HepG2 (cell line): ENCODE results near the gene ELP2. TPM values are rescaled to one million over a fixed set of nuclear protein-coding genes. Genes with fewer than 3 reads are reported as not detected.

ENCODE experiments used
- AGO2 ChIP-seq: fragments of 200-400 bp; formaldehyde crosslinking; optimal IDR thresholded peaks from 2 replicates; pipeline ENCODE3; 2017; ENCODE audit warnings: mild to moderate bottlenecking, low read depth, low read length, moderate library complexity
- ATF1 ChIP-seq: IDR thresholded peaks from 2 replicates; pipeline ENCODE4 v1.6.1; 2016; ENCODE audit warnings: mild to moderate bottlenecking, control low read depth
- CHCHD3 ChIP-seq: sonication (generic); formaldehyde crosslinking; IDR thresholded peaks from 2 replicates; pipeline ENCODE4 v1.8.0; 2022; ENCODE audit warnings: mild to moderate bottlenecking, missing genetic modification reagents, moderate library complexity
- CTCF ChIP-seq: sonication (generic); formaldehyde crosslinking; IDR thresholded peaks from 2 replicates; pipeline ENCODE4 v1.5.0; 2020; ENCODE audit warnings: mild to moderate bottlenecking, missing genetic modification reagents, moderate library complexity
- HDAC1 ChIP-seq: sonication (generic); formaldehyde crosslinking; IDR thresholded peaks from 2 replicates; pipeline ENCODE4 v1.5.1; 2020; ENCODE audit warnings: mild to moderate bottlenecking, missing genetic modification reagents
- MED1 ChIP-seq: sonication (generic); formaldehyde crosslinking; IDR thresholded peaks from 2 replicates; pipeline ENCODE4 v1.4.0; 2020; ENCODE audit warnings: missing genetic modification reagents
- NONO ChIP-seq, 2 experiments: fragments of 450-650 bp in 1 of 2; sonication (generic) in 1 of 2; formaldehyde crosslinking in 1 of 2; IDR thresholded peaks in 1 of 2; conservative IDR thresholded peaks in 1 of 2; 2 replicates each; pipeline versions ENCODE4 v1.6.1 to v1.8.0; 2017 to 2022; ENCODE audit warnings: mild to moderate bottlenecking in 1 of 2, missing genetic modification reagents in 1 of 2, moderate library complexity in 1 of 2
- SNAI1 ChIP-seq: sonication (generic); formaldehyde crosslinking; IDR thresholded peaks from 2 replicates; pipeline ENCODE4 v1.5.0; 2020; ENCODE audit warnings: mild to moderate bottlenecking, missing genetic modification reagents, borderline replicate concordance
- SRSF1 ChIP-seq: fragments of 200-400 bp; formaldehyde crosslinking; optimal IDR thresholded peaks from 2 replicates; pipeline ENCODE3; 2017; ENCODE audit warnings: mild to moderate bottlenecking, low read depth, low read length, moderate library complexity
- STAT6 ChIP-seq: sonication (generic); formaldehyde crosslinking; IDR thresholded peaks from 2 replicates; pipeline ENCODE4 v1.4.0; 2020; ENCODE audit warnings: missing genetic modification reagents, mild to moderate bottlenecking, borderline replicate concordance
- ZFP36L2 ChIP-seq: sonication (generic); formaldehyde crosslinking; IDR thresholded peaks from 2 replicates; pipeline ENCODE4 v1.4.0; 2020; ENCODE audit warnings: missing genetic modification reagents
- ZFP82 ChIP-seq: sonication (generic); formaldehyde crosslinking; IDR thresholded peaks from 2 replicates; pipeline ENCODE4 v1.5.1; 2020; ENCODE audit warnings: mild to moderate bottlenecking, missing genetic modification reagents, borderline replicate concordance
- ZNF296 ChIP-seq: sonication (generic); formaldehyde crosslinking; conservative IDR thresholded peaks from 2 replicates; pipeline ENCODE4 v1.5.0; 2020; ENCODE audit warnings: mild to moderate bottlenecking, missing genetic modification reagents
- ZNF589 ChIP-seq: sonication (generic); formaldehyde crosslinking; conservative IDR thresholded peaks from 2 replicates; pipeline ENCODE4 v1.8.0; 2022; ENCODE audit warnings: mild to moderate bottlenecking, moderate library complexity, missing genetic modification reagents
- ZNF629 ChIP-seq: sonication (generic); formaldehyde crosslinking; conservative IDR thresholded peaks from 2 replicates; pipeline ENCODE4 v1.5.0; 2020; ENCODE audit warnings: missing genetic modification reagents
- ZNF768 ChIP-seq: sonication (generic); formaldehyde crosslinking; IDR thresholded peaks from 2 replicates; pipeline ENCODE4 v1.4.0; 2020; ENCODE audit warnings: missing genetic modification reagents
- ZNF839 ChIP-seq: sonication (generic); formaldehyde crosslinking; IDR thresholded peaks from 2 replicates; pipeline ENCODE4 v1.4.0; 2020; ENCODE audit warnings: missing genetic modification reagents, mild to moderate bottlenecking, borderline replicate concordance
- polyA plus RNA-seq, 8 experiments: library from polyadenylated mRNA; depleted of rRNA in 3 of 8; stranded (reverse) in 7 of 8; unstranded in 1 of 8; fragments of >200 nt; fragmentation: Illumina TruSeq in 4 of 8; extraction: Trizol in 4 of 8; gene quantifications; 2 replicates each; pipeline versions ENCODE4 v1.2.1 to v1.2.3, GENCODE V29; 2011 to 2016; ENCODE audit warnings: low read depth in 4 of 8, missing spikeins in 1 of 8, mixed read lengths in 1 of 8; ENCODE audit not compliant: insufficient read depth in 1 of 8
- total RNA-seq, 5 experiments: library from RNA; depleted of rRNA; stranded (reverse); fragments of >200 nt; fragmentation: Illumina TruSeq; extraction: Trizol; gene quantifications; 2 replicates each; pipeline ENCODE4 v1.2.3, GENCODE V29; 2016; ENCODE audit warnings: low read depth in 1 of 5
- TF ChIP-seq, protein P1 (sequence below): sonication (generic); formaldehyde crosslinking; IDR thresholded peaks from 2 replicates; pipeline ENCODE4 v1.5.1; 2020; ENCODE audit warnings: missing genetic modification reagents, mild to moderate bottlenecking, borderline replicate concordance
- TF ChIP-seq, protein P2 (sequence below): sonication (generic); formaldehyde crosslinking; IDR thresholded peaks from 2 replicates; pipeline ENCODE4 v1.4.0; 2020; ENCODE audit warnings: mild to moderate bottlenecking, missing genetic modification reagents
- TF ChIP-seq, protein P3 (sequence below): sonication (generic); formaldehyde crosslinking; IDR thresholded peaks from 2 replicates; pipeline ENCODE4 v1.4.0; 2020; ENCODE audit warnings: missing genetic modification reagents

ELP2 gene
- total and polyA plus RNA-seq, 2 of the 13 experiments (the other 11 are each of a cell fraction or from before 2014, with no cell fraction given) = 98.7 to 100 TPM

DNA sequence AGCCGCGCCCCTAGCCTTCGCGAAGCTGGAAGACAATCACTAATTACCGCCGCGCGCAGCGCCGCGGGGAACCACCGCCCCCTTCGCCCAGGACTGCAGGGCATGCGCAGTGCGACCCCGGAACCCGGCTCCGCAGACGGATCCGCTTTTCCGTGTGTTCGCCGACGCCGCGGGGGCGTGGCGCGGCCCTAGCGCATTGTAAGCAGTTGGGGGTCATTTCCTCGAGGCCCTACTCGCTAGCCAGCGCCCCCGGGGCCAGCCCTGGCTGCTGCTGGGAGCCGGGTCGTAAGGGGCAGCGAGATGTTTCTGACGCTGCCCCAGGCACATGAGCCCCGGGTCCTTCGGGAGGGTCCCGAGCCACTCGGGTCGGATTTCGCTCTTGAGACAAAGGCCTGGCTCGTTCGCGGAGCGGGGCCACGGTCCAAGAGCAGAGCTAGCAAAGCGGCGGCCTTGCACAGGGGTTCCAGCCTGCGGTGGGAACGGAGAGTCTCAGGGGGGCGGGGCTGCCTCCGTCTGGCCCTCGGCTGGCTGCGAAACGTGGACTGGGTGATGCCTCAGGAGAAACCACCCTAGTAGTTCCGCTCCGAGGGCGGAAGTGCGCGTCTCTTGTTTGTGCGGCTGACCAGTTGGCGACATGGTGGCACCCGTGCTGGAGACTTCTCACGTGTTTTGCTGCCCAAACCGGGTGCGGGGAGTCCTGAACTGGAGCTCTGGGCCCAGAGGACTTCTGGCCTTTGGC lies at the start of gene ELP2, which contains the start of gene SLC39A6 (continued):
- TF ChIP-seq, protein P1, sequence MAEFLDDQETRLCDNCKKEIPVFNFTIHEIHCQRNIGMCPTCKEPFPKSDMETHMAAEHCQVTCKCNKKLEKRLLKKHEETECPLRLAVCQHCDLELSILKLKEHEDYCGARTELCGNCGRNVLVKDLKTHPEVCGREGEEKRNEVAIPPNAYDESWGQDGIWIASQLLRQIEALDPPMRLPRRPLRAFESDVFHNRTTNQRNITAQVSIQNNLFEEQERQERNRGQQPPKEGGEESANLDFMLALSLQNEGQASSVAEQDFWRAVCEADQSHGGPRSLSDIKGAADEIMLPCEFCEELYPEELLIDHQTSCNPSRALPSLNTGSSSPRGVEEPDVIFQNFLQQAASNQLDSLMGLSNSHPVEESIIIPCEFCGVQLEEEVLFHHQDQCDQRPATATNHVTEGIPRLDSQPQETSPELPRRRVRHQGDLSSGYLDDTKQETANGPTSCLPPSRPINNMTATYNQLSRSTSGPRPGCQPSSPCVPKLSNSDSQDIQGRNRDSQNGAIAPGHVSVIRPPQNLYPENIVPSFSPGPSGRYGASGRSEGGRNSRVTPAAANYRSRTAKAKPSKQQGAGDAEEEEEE (CRISPR knock-in tag) = peak; percentile 79; the same call in 1 of the 2 replicates
- TF ChIP-seq SNAI1 (no peak), ZNF629 (CRISPR knock-in tag) (no peak), SRSF1 (peak; percentile 85), ZFP82 (CRISPR knock-in tag) (peak; percentile 57; the same call in 1 of the 2 replicates), STAT6 (CRISPR knock-in tag) (peak; percentile 69; the same call in 1 of the 2 replicates), ZNF589 (CRISPR knock-in tag) (peak; percentile 69; the same call in 1 of the 2 replicates), HDAC1 (peak; percentile 93), ATF1 (CRISPR knock-in tag) (peak; percentile 74), ZNF296 (CRISPR knock-in tag) (no peak), CTCF (CRISPR knock-in tag) (no peak), ZNF768 (CRISPR knock-in tag) (no peak; the same call in 1 of the 2 replicates), ZNF839 (CRISPR knock-in tag) (no peak; the same call in 1 of the 2 replicates), CHCHD3 (CRISPR knock-in tag) (no peak), ZFP36L2 (no peak; the same call in 1 of the 2 replicates), NONO (IDR thresholded peaks at IDR 0.05) (no peak), NONO (CRISPR knock-in tag; conservative IDR thresholded peaks at IDR 0.05) (peak; percentile 75; the same call in 1 of the 2 replicates), MED1 (peak; percentile 32), AGO2 (peak; percentile 84)
- TF ChIP-seq, protein P2, sequence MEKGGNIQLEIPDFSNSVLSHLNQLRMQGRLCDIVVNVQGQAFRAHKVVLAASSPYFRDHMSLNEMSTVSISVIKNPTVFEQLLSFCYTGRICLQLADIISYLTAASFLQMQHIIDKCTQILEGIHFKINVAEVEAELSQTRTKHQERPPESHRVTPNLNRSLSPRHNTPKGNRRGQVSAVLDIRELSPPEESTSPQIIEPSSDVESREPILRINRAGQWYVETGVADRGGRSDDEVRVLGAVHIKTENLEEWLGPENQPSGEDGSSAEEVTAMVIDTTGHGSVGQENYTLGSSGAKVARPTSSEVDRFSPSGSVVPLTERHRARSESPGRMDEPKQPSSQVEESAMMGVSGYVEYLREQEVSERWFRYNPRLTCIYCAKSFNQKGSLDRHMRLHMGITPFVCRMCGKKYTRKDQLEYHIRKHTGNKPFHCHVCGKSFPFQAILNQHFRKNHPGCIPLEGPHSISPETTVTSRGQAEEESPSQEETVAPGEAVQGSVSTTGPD = no peak; the same call in 1 of the 2 replicates
- TF ChIP-seq, protein P3, sequence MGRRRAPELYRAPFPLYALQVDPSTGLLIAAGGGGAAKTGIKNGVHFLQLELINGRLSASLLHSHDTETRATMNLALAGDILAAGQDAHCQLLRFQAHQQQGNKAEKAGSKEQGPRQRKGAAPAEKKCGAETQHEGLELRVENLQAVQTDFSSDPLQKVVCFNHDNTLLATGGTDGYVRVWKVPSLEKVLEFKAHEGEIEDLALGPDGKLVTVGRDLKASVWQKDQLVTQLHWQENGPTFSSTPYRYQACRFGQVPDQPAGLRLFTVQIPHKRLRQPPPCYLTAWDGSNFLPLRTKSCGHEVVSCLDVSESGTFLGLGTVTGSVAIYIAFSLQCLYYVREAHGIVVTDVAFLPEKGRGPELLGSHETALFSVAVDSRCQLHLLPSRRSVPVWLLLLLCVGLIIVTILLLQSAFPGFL (CRISPR knock-in tag) = no peak
